GM18868 (cell line): Measurements from ENCODE around the gene NOC2L.
"Not testable (repeated sequence)": the region's sequence is repeated elsewhere in the genome, so short reads cannot be mapped to it uniquely, and the experiment has no call there.

Experiments used
- ATAC-seq: cut with Tn5 transposase; IDR thresholded peaks from one replicate; pipeline ENCODE4 v1.9.1; 2021; ENCODE audit warnings: mild to moderate bottlenecking, moderate library complexity; ENCODE audit not compliant: unreplicated experiment

Gene NOC2L

DNA sequence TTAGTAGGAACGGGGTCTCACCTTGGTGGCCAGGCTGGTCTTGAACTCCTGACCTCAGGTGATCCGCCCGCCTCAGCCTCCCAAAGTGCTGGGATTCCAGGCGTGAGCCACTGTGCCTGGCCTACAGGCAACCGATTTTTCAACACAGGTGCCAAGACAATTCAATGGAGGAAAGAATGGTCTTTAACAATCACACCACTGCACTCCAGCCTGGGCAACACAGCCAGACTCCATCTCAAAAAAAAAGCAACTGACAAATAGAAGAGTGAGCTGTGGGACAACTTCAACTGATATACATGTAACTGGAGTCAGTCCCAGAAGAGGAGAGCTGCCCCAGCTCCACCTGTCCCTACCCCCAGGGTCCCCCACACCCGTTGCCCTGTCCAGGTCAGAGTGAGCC lies 35.5 kb upstream of the NOC2L start:
- ATAC-seq: not testable (repeated sequence)

DNA sequence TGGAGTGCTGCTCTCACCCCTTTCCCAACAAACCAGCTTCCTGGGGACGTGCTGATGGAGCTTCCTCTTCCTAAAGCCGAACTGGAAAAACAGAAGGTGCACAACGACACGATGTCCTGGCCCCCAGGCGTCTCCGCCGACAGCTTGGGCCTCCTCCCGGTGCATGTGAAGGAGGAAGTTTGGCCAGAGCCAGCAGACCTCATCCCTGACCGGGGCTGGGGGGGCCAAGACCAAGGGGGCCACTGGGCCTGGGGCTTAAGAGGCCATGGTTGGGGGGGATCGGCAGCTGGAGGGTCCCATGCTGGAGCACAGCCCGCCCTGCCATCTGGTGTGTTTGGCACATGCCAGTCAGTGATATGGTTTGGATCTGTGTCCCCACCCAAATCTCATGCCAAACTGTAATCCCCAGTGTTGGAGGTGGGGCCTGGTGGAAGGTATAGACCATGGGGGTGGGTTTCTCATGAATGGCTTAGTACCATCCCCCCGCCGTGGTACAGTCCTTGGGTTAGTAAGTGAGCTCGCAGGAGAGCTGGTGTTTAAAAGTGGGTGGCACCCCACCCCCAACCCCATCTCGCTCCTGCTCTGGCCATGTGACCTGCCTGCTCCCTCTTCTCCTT lies 34.4 kb upstream of the NOC2L start:
- ATAC-seq: no peak

DNA sequence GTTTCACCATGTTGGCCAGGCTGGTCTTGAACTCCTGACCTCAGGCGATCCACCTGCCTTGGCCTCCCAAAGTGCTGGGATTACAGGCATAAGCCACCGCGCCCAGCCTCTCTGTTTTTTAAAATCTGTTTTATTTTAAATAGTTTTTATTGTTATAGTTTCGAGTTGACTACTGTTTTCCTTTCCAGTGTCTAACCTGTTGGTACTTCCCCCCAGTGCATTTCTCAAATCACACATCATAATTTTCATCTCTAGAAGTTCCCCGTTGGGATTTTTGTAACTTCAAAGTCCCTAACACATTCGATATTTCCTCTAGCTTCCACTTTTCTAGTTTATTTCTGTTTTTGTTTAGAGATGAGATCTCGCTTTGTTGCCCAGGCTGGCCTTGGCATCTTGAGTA lies 33.3 kb upstream of the NOC2L start:
- no peak for ATAC-seq

DNA sequence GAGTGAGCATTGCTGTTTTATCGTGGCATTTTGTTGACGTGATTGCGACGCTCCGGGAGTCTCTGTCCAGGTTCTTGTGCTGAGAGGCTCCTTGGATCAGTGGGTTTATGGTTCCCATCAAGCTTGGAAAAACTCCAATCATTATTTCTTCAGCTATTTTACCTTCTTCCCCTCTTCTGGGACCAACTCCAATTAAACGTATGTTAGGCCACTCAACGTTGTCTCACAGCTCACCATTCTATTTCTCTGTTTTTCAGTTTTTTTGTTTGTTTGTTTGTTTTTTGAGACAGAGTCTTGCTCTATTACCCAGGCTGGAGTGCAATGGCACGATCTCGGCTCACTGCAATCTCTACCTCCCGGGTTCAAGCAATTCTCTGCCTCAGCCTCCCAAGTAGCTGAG lies 32.8 kb upstream of the NOC2L start:
- no peak for ATAC-seq

DNA sequence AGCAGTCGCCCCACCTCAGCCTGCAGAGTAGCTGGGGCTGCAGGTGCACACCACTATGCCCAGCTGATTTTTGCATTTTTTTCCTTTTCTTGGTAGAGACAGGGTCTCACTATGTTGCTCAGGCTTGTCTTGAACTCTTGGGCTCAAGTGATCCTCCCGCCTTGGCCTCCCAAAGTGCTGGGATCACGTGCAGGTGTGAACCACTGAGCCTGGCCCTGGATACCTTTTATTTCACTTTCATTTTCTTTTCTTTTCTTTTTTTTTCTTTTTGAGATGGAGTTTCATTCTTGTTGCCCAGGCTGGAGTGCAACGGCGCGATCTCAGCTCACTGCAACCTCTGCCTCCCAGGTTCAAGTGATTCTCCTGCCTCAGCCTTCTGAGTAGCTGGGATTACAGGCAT lies 32.2 kb upstream of the NOC2L start:
- not testable (repeated sequence) for ATAC-seq

DNA sequence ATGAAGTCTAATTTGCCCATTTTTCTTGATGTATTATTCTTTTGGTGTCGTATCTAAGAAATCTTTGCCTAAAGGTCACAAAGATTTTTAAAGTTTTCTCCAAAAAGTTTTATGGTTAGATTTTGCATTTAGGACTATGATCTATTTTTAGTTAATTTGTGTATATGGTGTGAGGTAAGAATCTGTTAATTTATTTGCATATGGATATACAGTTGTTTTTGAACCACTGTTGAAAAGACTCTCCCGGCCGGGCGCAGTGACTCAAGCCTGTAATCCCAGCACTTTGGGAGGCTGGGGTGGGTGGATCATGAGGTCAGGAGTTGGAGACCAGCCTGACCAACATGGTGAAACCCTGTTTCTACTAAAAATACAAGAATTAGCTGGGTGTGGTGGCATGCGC lies 29.0 kb upstream of the NOC2L start:
- ATAC-seq: not testable (repeated sequence)

DNA sequence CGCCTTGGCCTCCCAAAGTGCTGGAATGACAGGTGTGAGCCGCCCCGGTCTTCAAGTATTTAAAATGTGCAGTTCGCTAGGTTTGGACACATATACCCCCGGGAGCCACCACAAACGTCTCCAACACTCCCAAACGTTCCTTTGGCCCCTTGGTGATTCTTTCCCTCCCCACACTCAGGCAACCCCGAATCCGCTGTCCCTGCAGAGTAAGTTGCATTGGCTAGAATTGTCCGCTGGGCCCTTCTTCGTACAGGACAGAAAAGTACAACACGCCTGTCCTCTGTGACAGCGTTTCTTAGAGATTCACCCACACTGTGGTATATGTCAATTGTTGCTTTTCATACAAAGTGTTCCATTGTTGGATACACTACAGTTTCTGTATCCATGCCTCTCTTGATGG lies 26.1 kb upstream of the NOC2L start:
- no peak for ATAC-seq

DNA sequence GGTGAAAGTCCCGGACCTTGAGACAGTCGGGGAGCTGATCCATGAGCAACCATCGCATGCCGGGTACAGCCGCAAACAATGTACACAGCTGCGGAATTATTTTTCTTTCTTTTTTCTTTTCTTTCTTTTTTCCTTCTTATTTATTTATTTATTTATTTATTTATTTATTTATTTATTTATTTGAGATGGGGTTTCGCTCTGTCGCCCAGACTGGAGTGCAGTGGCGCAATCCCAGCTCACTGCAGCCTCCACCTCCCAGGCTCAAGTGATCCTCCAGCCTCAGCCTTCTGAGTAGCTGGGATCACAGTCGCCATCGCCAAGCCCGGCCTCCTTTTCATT lies 25.4 kb upstream of the NOC2L start:
- no peak for ATAC-seq

DNA sequence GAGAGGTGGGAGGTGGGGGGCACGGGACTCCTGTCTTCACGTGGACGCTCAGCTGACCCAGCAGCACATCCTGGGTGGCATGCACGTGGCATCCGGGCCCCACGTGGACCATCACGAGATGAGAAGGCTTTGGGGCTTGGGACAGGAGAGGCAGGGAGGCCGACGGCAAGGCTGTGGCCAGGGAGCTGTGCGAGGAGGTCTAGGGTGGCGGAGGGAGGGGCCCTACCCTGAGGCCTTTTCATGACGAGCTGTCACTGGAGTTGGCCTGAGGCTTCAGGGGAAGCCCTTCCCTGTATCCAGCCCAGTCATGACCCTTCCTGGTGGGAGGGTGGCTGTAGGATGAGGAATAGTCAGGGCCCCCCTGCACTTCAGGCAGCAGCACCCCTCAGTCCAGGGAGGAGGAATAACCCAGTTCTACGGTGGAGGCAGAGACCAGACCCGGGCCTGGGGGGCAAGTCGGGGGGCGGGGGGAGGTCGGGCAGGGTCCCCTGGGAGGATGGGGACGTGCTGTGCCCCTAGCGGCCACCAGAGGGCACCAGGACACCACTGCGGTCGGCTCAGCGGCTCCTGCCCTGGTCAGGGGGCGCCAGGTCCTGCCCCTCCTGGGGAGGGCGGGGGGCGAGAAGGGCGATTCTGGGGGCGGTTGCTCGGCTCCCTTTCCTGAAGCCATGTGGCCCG lies 24.9 kb upstream of the NOC2L start:
- ATAC-seq: no peak

DNA sequence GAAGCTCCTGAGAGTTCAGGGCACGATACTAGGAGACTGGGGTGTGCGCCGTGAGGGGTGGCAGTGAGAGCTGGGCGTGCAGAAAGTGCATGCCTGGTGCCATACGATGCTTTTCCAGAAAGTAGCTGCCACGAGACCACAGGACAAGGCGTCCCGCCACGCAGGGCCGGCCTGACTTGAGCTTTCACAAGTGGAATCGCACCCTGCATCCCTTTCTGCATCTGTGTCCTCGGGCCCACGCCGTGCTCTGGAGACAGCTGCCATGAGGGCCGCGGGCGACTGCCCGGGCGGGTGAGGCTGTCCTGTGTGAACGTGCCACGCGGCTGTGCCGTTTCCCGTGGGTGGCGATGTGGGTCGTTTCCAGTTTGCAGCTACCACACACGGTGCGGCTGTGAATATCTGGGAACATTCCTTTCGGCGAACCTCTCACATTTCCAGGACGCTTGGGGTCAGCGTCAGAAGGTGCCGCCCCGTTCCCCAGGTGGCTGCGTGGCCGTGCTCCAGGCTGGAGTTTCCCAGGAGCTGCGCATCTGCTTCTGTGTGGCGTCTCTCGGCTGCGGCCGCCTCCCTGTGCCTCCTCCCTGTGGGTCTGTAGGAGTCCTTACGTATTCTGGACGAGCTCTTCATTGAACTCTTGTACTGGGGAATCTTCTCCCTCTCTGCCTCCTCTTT lies 23.8 kb upstream of the NOC2L start:
- no peak for ATAC-seq

DNA sequence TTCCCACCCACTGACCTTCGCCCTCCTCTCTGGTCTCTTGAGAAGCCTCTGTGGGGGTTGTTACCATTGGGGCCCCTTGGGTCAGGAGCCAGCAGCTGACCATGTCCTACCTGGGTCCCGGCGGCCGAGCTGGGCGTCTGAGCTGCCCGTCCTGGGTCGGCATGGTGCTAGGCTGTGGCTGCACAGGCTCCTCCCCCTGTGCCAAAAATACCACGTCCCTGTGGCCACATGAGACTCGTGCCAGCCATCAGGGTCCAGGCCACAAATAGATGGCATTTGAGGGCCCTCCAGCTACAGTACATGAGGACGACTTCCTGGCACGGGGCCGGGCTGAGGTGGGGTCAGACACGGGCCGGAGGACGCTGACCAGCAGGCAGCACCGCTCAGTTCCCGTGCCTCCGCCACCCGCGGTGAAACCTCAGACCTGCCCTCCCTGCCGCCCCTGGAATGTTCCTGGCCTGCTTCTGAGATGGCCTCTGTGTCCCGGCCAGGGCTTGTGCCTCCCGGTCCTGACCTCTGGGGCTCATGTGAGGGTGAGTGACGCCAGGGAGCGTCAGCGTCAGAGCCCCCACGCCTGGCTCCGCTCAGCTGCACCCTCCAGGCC lies 23.0 kb upstream of the NOC2L start, which contains the start of gene PERM1:
TSS of gene PERM1 (minus strand) at position 139 of the 604 bp plus-strand sequence. CDS start 1,064 bp downstream, outside the sequence.
- no peak for ATAC-seq

DNA sequence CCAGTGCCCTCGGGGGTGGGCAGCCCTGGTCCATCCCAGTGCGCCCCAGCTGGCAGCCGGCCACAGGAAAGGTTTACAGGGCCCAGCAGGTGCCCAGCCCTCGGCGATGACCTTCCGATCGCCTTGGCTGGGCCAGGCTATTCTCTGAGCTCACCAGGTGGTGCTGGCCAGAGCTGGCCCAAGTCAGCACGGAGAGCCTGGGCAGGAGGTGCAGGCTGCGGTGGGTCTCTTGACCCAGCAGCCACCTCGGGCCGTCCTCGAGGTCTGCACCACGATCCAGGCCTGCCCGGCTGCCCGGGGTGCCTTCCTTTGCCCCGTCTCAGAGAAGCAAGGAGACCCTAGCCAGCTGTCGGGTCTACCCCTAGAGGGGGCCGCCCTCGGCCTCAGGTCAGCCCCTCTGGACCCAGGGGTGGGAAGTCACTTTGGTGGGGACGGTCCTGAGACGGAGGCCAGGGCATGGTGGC lies 22.5 kb upstream of the NOC2L start:
- ATAC-seq: no peak

DNA sequence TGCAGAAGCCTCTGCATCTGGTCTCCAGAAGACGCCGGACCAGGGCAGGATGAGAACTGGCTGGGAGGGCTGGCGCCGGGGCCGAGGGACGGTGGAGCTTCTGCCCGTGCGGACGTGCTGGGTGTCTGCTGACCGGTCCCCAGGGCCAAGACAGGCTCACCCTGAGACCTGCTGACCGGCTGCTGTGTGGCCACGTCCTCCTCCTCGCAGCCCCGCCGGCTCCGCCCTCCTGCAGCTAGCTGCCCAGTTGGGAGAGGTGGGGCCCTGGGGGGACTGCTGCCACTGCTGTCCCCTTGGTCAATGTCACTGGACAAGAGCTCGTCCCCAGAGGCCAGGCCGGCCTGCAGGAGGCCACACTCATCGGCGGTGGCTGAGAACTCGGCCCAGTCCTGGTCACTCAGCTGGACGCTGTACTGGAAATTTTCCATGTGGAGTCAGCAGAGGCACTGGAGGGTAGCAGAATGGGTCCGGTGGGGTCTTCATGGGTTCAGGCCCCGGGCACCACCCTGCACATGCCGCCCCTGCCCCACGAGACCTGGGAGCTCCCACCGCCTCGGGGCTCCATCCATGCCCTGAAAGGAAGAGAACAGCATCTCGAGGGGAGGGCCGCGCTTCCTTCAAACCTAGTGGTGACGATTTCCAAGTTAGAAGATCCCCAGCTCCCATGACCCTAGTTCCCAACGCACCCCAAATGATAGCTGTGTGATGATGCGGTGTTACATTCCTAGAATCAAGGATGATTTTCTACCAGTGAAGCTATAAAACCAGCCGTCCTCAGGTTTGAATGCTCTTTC lies 21.7 kb upstream of the NOC2L start:
- no peak for ATAC-seq

DNA sequence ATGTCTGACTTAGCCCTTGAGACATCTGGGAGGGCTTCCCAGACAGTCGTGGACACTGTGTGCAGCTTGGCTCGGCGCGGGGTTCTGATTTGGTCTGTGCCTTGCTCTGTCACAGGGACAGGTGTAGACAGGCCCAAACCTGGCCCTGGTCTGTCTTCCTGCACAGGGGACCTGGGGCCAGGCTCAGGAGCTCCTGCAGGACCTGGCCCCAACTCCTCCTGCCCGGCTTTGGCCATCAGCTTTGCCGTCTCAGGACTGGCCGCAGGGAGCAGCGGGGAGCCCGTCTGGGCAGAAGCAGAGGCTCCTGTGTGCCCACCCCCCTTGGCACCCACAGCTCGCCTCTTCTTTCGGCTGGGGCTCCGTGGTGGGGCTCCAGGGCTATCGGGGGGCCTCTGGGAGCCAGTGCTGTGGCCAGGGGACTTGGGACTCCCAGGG lies 21.1 kb upstream of the NOC2L start:
- no peak for ATAC-seq

DNA sequence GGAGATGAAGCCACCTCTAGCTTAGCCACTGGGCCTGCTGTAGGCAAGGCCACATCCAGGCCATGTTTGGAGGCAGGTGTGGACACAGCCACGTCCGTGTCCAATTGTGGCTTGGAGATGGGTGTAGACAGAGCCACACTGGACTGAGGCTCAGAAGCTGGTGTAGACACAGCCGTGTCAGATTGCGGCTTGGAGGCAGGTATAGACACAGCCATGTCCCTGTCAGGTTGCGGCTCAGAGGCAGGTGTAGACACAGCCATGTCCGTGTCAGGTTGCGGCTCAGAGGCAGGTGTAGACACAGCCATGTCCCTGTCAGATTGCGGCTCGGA lies 20.7 kb upstream of the NOC2L start:
- no peak for ATAC-seq

DNA sequence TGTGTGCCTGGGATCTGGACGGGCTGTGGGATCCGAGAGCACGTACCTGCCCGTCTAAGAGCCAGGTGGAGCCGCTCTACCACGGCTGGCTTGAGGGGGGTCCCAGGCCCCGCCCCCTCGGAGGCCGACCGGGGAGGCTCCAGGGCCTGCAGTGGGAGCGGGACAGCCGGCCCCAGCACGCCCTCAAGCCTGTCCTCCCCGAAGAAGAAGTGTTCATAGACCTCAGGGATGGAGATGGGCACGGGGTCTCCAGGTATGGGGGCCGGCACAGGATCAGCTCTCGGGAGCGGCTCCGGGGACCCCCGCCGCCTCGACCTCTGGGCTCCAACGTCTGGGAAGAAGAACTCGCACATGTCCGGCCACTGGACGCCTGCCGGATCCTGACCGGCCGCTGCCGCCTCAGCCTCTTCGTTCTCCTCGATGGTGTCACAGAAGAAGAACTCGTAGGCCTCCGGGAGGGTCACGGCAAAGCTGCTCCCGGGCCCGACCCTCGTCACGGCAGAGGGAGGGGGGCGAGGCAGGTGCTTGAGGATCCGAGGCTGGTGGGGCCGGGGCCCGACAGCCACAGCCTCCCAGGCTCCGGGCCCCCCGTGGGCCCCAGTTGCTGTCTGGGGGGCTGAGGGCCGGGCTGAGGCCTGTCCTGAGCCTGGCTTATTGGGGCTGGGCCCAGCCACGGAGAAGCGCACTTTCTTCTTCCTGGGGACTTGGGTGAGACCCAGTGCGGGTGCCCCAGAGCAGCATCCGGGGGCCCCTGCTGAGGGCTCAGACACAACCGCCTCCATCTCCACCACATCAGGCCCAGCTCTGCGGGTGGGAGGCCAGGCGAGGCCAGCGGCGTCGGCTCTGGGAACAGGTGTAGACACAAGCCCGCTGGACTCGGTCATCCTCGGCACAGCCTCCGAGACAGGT lies 20.0 kb upstream of the NOC2L start:
- ATAC-seq: no peak

DNA sequence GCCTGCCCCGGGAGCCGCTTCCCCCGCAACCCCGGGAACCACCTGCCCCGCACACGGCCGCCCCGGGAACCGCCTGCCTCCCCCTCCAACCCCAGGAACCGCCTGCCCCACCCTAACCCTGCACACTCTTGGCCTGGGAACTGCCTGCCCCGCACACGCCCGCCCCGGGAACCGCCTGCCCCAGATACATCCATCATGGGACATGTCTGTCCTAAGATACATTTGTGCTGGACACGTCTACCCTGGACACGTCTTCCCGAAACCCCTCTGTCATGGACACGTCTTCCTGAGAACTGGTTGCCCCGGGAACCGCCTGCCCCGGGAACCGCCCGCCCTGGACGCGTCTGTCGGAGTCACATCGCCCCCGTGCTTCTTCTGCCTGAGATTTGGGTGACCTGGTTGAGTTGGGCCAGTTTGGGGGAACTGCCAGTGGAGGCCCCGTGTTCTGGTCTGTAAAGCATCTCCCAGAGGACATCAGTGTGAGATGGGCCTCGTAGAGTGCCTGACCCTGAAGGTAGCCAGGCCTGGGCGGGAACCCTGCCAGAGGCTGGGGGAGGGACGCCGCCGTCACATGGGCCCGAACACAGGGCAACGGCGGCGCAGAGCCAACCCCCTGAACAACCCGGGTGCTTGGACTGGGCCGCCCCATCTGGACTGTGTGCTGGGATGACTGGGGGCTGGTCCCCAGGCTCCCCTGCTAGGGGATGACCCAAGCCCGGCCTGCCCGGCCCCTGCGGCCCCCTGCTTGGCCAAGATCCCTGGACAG lies 19.2 kb upstream of the NOC2L start:
- ATAC-seq: no peak

DNA sequence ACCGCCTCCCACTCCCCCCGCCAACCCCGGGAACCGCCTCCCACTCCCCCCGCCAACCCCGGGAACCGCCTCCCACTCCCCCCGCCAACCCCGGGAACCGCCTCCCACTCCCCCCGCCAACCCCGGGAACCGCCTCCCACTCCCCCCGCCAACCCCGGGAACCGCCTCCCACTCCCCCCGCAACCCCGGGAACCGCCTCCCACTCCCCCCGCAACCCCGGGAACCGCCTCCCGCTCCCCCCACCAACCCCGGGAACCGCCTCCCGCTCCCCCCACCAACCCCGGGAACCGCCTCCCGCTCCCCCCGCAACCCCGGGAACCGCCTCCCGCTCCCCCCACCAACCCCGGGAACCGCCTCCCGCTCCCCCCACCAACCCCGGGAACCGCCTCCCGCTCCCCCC lies 17.7 kb upstream of the NOC2L start:
- ATAC-seq: not testable (repeated sequence)
